Stimulated activated effector memory CD8-positive, alpha-beta T cell treated with anti-CD3 and anti-CD28 coated beads, Interleukin-12 subunit alpha, Interleukin-12 subunit beta, amount 100 ng/mL, for 72 hours (primary cell): ENCODE measurements around the gene NPEPPS.
"Not testable (repeated sequence)": the region's sequence is repeated elsewhere in the genome, so short reads cannot be mapped to it uniquely, and the experiment has no call there.

Source experiments
- ATAC-seq: fragments of 150-1000 bp; cut with Tn5 transposase; 2 replicates; pipeline ENCODE4 v1.10.0; 2021
- DNase-seq, 2 donors: peaks; one replicate each; pipeline ENCODE4 v3.0.0; 2021 to 2022; ENCODE audit warnings: low spot score in 2 of 2
- H3K27ac Mint-ChIP-seq: one replicate; pipeline ENCODE4 v1.8.0; 2022; ENCODE audit warnings: mild to moderate bottlenecking, mixed read lengths
- H3K36me3 Mint-ChIP-seq: one replicate; pipeline ENCODE4 v1.8.0; 2022; ENCODE audit warnings: mild to moderate bottlenecking, mixed read lengths
- H3K4me1 Mint-ChIP-seq: one replicate; pipeline ENCODE4 v1.8.0; 2022; ENCODE audit warnings: mixed read lengths
- H3K4me3 Mint-ChIP-seq: one replicate; pipeline ENCODE4 v1.8.0; 2022; ENCODE audit warnings: mild to moderate bottlenecking, mixed read lengths
- H3K9me3 Mint-ChIP-seq: one replicate; pipeline ENCODE4 v1.8.0; 2022; ENCODE audit warnings: mixed read lengths

NPEPPS gene

DNA sequence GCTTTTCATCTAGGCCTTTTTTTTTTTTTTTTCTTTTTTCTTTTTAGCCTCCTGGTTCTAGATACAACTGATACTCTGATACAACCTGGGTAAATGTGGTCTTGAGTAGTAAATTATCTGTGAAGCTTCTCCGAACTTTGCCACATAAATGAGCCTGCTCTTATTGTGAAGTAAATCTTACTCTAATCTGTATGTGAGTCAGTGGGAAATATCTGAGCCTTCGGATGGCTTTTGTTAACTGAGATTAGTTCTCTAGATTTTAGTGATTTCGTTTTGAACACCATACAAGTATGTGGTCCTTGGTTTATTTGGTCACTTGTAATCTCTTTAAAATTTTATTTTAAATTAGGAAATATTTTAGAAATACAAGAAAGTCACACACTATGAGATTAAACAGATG is 8.2 kb downstream of the NPEPPS start:
- H3K4me1 Mint-ChIP-seq, DNase-seq, H3K9me3 Mint-ChIP-seq, H3K27ac Mint-ChIP-seq, ATAC-seq, H3K4me3 Mint-ChIP-seq: not testable (repeated sequence)
- H3K36me3 Mint-ChIP-seq: peaks cover 31% of the 10 kb centered on the region

DNA sequence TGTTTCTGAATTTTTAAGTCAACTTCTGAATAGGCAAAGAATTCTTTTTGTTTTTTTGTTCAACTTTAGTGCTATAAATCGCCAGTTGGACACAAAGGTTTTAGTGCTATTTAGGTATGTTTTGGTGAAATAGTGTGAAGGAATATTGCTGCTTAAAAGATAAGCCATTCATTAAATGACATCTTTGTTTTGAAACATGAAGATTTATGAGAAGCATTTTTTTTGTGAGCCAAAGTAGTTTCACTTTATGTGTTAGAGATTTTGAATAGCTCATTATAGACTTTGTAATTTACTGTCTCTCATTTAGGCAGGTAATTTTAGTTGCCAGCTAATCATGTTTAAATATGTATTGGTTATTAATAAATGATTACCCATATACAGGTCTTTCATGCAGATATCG is 10.8 kb downstream of the NPEPPS start:
- not testable (repeated sequence) for H3K27ac Mint-ChIP-seq, H3K4me3 Mint-ChIP-seq, ATAC-seq, H3K9me3 Mint-ChIP-seq, DNase-seq, H3K4me1 Mint-ChIP-seq
- peaks cover 35% of the 10 kb centered on the region for H3K36me3 Mint-ChIP-seq

DNA sequence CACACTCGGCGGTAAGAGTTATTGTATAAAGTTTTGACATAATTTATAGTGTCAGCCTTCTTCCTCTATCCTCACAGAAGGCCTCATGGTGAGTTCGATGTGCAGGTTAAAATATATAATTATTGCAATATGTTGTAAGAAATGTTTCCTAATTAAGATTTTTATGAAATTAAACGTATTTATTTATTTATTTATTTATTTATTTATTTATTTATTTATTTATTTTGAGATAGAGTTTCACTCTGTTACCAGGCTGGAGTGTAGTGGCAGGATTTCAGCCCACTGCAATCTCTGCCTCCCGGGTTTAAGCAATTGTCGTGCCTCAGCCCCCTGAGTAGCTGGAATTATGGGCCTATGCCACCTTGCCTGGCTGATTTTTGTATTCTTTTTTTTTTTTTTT is 13.4 kb downstream of the NPEPPS start:
- H3K9me3 Mint-ChIP-seq, H3K27ac Mint-ChIP-seq, ATAC-seq, H3K4me1 Mint-ChIP-seq, H3K4me3 Mint-ChIP-seq, DNase-seq: not testable (repeated sequence)
- peaks cover 54% of the 10 kb centered on the region for H3K36me3 Mint-ChIP-seq

DNA sequence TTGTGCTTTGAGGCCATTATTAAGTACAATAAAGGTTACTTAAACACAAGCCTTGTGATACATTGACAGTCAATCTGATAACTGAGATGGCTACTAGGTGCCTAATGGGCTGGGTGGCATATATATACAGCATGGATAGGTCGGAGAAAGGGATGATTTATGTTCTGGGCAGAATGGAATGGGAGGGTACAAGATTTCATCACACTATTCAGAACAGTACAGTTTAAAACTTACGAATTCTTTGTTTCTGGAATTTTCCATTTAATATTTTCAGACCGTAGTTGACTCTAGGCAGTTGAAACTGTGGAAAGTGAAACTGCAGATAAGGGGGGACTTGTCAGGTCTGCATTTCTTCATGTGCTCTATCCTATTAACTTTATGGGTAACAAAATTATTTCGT is 23.8 kb downstream of the NPEPPS start:
- H3K36me3 Mint-ChIP-seq: peaks cover 44% of the 10 kb centered on the region
- not testable (repeated sequence) for H3K4me1 Mint-ChIP-seq, ATAC-seq, DNase-seq, H3K27ac Mint-ChIP-seq, H3K4me3 Mint-ChIP-seq, H3K9me3 Mint-ChIP-seq

DNA sequence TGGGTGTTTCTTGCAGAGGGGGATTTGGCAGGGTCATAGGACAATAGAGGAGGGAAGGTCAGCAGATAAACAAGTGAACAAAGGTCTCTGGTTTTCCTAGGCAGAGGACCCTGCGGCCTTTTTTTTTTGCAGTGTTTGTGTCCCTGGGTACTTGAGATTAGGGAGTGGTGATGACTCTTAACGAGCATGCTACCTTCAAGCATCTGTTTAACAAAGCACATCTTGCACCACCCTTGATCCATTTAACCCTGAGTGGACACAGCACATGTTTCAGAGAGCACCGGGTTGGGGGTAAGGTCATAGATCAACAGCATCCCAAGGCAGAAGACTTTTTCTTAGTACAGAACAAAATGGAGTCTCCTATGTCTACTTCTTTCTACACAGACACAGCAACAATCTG is 25.2 kb downstream of the NPEPPS start:
- ATAC-seq, DNase-seq, H3K9me3 Mint-ChIP-seq, H3K4me1 Mint-ChIP-seq, H3K4me3 Mint-ChIP-seq, H3K27ac Mint-ChIP-seq: not testable (repeated sequence)
- peaks cover 32% of the 10 kb centered on the region for H3K36me3 Mint-ChIP-seq

DNA sequence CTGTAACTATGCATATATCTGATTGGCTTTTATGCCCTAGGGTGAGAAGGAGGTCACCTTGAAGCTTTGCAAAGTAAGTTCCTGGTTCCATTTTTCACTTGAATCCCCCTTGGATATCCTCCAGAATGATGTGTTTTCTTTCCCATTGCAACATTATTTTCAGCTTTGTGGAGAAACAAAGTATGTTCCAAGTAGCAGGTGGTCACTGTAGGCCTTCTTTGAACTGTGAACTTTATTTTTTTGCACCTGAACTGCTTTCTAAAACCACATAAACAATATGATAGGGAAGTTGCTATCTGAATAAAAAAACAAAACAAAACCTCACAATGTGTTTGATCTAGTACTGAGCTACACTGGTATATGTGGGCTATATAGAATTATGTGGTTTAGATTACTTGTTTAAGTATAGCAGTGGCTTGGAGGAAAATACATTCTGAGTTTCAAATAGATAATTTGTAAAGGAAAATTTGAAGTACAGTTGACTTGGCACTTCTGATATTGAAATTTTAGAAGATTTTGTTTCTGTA is 29.7 kb downstream of the NPEPPS start:
- ATAC-seq, DNase-seq, H3K27ac Mint-ChIP-seq, H3K4me3 Mint-ChIP-seq, H3K9me3 Mint-ChIP-seq: not testable (repeated sequence)
- Mint-ChIP-seq H3K36me3 (peaks cover 46% of the 10 kb centered on the region), H3K4me1 (peaks cover 15% of the 10 kb centered on the region)

DNA sequence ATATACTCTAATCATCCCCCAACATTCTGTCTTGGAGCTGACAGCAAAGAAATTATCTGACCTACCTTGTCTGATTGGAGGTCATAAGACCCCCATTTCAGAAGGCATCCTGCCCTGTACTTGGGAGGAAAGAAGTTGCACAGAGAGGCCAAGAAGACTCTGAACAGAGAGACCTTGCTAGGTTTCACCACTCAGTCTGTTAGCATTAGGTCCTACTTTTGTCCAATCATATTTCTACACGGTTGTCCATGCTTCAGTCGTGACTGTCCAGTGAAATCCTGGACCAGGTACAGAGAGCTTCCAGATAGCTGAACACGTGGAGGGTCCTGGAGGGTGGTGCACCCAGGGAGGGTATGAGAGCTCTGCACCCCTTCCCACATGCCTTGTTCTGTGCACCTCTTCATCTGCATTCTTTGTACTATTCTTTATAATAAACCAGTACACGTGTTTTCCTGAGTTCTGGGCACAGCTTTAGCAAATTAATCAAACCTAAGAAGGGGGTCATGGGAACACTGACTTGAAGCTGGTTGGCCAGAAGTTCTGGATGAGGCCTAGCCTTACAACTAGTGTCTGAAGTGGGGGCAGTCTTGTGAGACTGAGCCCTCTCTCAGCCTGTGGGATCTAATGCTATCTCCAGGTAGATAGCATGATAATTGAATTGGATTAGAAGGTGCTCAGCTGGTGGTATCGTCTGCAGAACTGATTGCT is 30.9 kb downstream of the NPEPPS start:
- ATAC-seq, H3K9me3 Mint-ChIP-seq, H3K4me3 Mint-ChIP-seq, DNase-seq: not testable (repeated sequence)
- H3K36me3 Mint-ChIP-seq: peaks cover 45% of the 10 kb centered on the region
- H3K27ac Mint-ChIP-seq: peak overlapping the region; percentile 79
- peaks cover 15% of the 10 kb centered on the region for H3K4me1 Mint-ChIP-seq

DNA sequence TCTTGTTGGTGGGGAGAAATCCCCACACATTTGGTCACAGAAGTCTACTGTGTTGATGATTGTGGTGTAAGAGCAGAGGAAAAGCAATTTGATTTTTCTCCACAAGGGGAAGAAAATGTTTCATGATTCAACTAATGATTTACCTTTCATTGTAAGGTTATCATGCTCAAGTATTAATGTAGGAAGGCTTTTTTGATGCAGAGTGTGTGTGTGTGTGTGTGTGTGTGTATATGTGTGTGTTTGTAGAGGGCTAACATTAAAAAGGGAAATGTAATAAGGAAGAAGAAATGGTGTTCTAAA is 31.4 kb downstream of the NPEPPS start:
- ATAC-seq, H3K4me3 Mint-ChIP-seq, DNase-seq, H3K9me3 Mint-ChIP-seq, H3K27ac Mint-ChIP-seq: not testable (repeated sequence)
- Mint-ChIP-seq H3K4me1 (peaks cover 15% of the 10 kb centered on the region), H3K36me3 (peaks cover 41% of the 10 kb centered on the region)

DNA sequence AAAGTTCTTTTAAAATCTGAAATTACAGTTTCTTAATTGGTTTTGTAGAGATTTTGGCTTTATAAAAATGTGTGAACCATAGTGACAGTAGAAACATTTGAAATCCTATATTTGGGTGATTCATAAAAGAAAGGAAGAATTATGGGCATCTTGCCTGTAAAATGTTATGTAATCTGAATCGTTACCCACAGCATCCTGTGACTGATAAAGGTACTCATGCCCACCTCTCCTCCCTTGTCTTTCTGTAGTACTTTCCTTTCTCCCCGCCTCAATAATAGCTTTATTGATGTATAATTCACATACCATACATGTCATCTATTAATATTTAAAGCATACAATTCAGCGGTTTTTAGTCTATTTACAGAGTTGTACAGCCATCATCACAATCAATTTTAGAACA is 36.4 kb downstream of the NPEPPS start:
- not testable (repeated sequence) for DNase-seq, H3K27ac Mint-ChIP-seq, H3K9me3 Mint-ChIP-seq, H3K4me3 Mint-ChIP-seq, H3K4me1 Mint-ChIP-seq
- ATAC-seq: peak; percentile 32
- peaks cover 62% of the 10 kb centered on the region for H3K36me3 Mint-ChIP-seq

DNA sequence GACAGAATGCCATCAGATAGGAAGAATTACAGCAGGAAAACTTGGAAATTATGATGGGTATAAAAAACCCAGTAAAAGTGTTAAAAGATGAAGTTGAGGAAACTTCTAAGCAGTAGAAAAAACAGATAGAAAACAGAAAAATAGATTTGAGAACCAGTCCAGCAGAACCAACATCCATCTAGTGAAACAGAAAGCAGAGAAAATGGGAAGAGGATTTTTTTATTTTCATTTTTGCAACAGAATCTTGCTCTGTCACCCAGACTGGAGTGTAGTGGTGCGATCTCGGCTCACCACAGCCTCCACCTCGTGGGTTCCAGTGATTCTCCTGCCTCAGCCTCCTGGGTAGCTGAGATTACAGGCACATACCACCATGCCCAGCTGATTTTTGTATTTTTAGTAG is 41.7 kb downstream of the NPEPPS start:
- H3K9me3 Mint-ChIP-seq, H3K4me3 Mint-ChIP-seq, H3K27ac Mint-ChIP-seq, H3K4me1 Mint-ChIP-seq, ATAC-seq, DNase-seq: not testable (repeated sequence)
- peaks cover 60% of the 10 kb centered on the region for H3K36me3 Mint-ChIP-seq

DNA sequence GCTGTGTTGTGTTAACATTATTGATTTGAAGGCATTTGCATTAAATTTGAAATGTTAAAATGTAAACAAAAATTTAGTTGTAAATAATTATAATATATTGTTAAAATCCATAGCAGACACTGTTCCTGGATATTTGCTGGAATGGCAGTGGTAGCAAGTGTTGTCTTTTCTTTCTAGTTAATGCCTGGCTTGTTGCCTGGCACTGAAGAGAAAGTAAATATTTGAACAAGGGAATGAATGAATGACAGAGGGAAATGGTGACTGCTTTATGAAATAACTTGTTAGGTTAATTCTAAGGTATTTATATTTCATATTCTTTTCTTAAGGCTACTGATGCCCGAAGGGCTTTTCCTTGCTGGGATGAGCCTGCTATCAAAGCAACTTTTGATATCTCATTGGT is 51.5 kb downstream of the NPEPPS start:
- H3K4me3 Mint-ChIP-seq, ATAC-seq, H3K9me3 Mint-ChIP-seq, H3K4me1 Mint-ChIP-seq, DNase-seq, H3K27ac Mint-ChIP-seq: not testable (repeated sequence)
- H3K36me3 Mint-ChIP-seq: peaks cover 67% of the 10 kb centered on the region

DNA sequence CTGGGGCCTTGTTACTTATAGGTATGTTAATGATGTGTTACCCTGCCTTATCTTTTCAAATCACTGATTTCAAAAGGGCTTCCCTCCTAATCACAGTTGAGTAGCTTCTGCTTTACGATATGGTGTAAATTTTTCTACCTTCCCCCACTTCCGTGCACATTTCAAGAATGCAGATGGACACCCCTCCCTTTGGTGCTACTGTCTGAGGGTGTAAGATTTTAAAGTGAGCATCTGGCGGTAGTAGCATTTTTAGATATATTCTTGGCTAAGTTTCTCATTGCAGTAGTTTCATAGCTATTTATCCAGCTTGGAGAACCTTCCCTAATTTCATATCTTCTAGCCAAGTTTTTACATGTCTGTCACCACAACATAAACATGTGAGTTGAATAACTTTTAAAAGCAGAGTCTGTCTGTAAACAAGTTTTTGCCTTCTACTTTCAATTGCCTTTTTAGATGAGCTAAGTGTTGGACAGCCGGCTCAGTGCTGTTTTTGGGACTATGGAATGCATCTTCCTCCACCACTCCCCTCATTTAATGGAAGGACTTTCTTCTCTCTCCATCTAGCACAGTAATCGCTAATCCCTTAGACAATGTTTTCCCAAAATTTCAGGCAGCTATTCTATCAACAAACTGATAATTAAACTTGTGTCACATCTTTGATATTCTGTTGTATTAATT is 55.6 kb downstream of the NPEPPS start:
- not testable (repeated sequence) for H3K4me1 Mint-ChIP-seq, H3K9me3 Mint-ChIP-seq, DNase-seq, H3K27ac Mint-ChIP-seq, ATAC-seq, H3K4me3 Mint-ChIP-seq
- peaks cover 83% of the 10 kb centered on the region for H3K36me3 Mint-ChIP-seq

DNA sequence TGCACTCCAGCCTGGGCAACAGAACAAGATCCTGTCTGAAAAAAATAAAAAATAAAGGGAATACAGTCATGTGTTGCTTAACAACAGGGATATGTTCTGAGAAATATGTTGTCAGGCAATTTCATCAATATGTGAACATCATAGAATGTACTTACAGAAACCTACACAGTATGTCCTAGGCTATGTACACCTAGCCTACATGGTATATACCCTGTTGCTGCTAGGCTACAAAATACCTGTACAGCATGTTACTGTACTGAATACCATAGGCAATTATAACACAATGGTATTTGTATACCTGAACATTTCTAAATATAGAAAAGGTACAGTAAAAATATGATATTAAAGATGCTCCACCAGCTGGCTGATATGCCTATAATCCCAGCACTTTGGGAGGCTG is 62.6 kb downstream of the NPEPPS start:
- H3K4me3 Mint-ChIP-seq, ATAC-seq, H3K4me1 Mint-ChIP-seq, H3K9me3 Mint-ChIP-seq, H3K27ac Mint-ChIP-seq, DNase-seq: not testable (repeated sequence)
- H3K36me3 Mint-ChIP-seq: peaks cover 98% of the 10 kb centered on the region

DNA sequence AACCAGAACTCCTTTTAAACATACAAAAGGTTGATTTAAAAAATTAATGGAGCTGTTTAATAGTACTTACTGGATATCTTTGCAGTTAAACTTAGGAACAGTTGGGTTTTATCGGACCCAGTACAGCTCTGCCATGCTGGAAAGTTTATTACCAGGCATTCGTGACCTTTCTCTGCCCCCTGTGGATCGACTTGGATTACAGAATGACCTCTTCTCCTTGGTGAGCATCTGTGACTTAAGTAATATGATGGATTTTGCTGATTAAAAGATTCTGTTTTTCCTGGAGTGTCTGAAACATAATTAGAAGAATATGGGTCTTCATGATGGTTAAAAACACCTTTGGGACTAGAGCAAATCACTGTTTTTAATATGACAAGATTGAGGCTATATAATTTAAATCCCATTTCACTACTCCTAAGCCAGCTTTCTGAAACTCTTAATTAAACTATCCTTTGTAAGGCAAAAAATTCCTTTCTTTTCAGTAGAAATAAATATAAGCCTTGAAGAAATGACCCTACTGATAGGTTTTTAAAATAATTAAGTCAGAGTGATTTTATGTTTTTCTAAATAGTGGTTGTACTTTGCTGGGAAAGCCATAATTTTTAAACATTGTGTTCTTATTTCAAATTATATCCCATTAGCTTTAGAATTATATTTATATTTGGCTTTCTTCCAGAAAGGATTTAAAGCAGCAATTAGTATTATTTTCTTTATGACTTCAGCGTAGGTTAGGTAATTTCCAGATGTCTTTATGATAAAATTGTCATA is 73.1 kb downstream of the NPEPPS start:
- ATAC-seq: no peak
- H3K4me3 Mint-ChIP-seq: no peak overlapping the region
- peaks cover 100% of the 10 kb centered on the region for H3K36me3 Mint-ChIP-seq
- H3K4me1 Mint-ChIP-seq: peaks cover 6% of the 10 kb centered on the region
- peak overlapping the region; percentile 44 for H3K27ac Mint-ChIP-seq
- no peak for DNase-seq
- H3K9me3 Mint-ChIP-seq: no peaks in the 10 kb centered on the region

DNA sequence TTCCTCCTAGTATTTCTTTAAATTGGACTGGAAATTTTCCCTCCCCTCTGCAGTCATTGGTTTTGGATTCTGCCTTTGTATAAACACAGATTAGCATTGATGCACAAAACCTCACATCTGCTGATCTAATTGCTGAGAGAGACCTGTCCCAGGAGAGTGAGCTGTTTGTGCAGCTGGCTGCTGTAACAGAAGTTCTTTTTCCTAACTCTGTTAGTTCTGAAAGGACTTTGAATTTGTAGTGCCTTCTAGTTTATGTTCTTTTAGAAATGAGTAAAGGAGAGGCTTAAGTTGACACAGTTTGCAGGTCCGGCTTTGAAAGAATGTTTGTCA is 73.7 kb downstream of the NPEPPS start:
- H3K4me3 Mint-ChIP-seq: no peak overlapping the region
- peaks cover 100% of the 10 kb centered on the region for H3K36me3 Mint-ChIP-seq

More for the DNA sequence above, 73.7 kb downstream of the NPEPPS start:
- ATAC-seq (no peak), DNase-seq (no peak)
- Mint-ChIP-seq H3K4me1 (peaks cover 7% of the 10 kb centered on the region), H3K9me3 (no peaks in the 10 kb centered on the region), H3K27ac (peak overlapping the region; percentile 44)
